Adipose tissue (tissue), 3 donors: Measurements from ENCODE around the gene CX3CR1. TPM values are rescaled to one million over a fixed set of nuclear protein-coding genes. Genes with fewer than 3 reads are reported as not detected.
"Not testable (repeated sequence)": the region's sequence is repeated elsewhere in the genome, so short reads cannot be mapped to it uniquely, and the experiment has no call there.

Experiments
- H3K27ac ChIP-seq: one replicate; pipeline ENCODE4 v1.5.1; 2013; ENCODE audit warnings: low read depth, low read length
- WGBS, 3 donors: extraction: QIAGEN DNeasy Blood & Tissue Kit; methylation state at CpG; one replicate each; pipeline ENCODE4 v1.1.7; 2013; 5-methylcytosine and 5-hydroxymethylcytosine counted together
- polyA plus RNA-seq, 3 donors: library from polyadenylated mRNA; stranded (reverse); fragments of 200-250 nt; gene quantifications; one replicate each; pipeline ENCODE4 v1.2.3, GENCODE V29; 2013
- donor health status: healthy with polysubstance abuse.
- donor health status: Bipolar disorder and iron deficiency.
- donor health status: healthy.

CX3CR1 gene
- polyA plus RNA-seq, 3 donors, result 0.24 to 0.45 (median 0.34) TPM

- WGBS, 3 donors, result 75 to 85% (median 81%) methylated on average over 6 of the region's 6 CpGs
These were observed 42.8 kb downstream of the CX3CR1 start for GRCh38 chr3:39237027-39237426.

GRCh38 chr3:39234651-39235050 is 45.2 kb downstream of the CX3CR1 start:
- H3K27ac ChIP-seq, result no peak overlapping the region
- 48 to 57% (median 55%) methylated on average over 2 of the region's 2 CpGs for WGBS, 3 donors

More at GRCh38 chr3:39237027-39237426, 42.8 kb downstream of the CX3CR1 start:
- H3K27ac ChIP-seq, result no peak overlapping the region

- H3K27ac ChIP-seq, result no peak overlapping the region
- WGBS, 3 donors, result 35 to 40% (median 37%) methylated on average over 3 of the region's 3 CpGs
These were observed 47.0 kb downstream of the CX3CR1 start for GRCh38 chr3:39232859-39233258.

GRCh38 chr3:39230453-39230852 is 49.4 kb downstream of the CX3CR1 start:
- WGBS, 3 donors, result 86 to 95% (median 90%) methylated on average over 1 of the region's 1 CpG
- H3K27ac ChIP-seq, result no peak overlapping the region

GRCh38 chr3:39228496-39228895 is 51.3 kb downstream of the CX3CR1 start:
- no peak overlapping the region for H3K27ac ChIP-seq
- WGBS, 3 donors, result 71 to 92% (median 89%) methylated on average over 3 of the region's 4 CpGs

- WGBS, 3 donors, result 92 to 96% (median 93%) methylated on average over 17 to 30 of the region's 32 CpGs
- not testable (repeated sequence) for H3K27ac ChIP-seq
These were observed 52.2 kb downstream of the CX3CR1 start for GRCh38 chr3:39227596-39227995.

- 22 to 57% (median 30%) methylated on average over 3 of the region's 3 CpGs for WGBS, 3 donors
These were observed 53.6 kb downstream of the CX3CR1 start for GRCh38 chr3:39226106-39226741.

GRCh38 chr3:39224288-39224687 is 55.5 kb downstream of the CX3CR1 start:
- H3K27ac ChIP-seq, result no peak overlapping the region
- 71 to 95% (median 88%) methylated on average over 2 of the region's 2 CpGs for WGBS, 3 donors

More at GRCh38 chr3:39226106-39226741, 53.6 kb downstream of the CX3CR1 start:
- H3K27ac ChIP-seq, result no peak overlapping the region

- H3K27ac ChIP-seq, result no peak overlapping the region
- WGBS, 3 donors, result 80 to 84% (median 83%) methylated on average over 2 of the region's 2 CpGs
These were observed 56.9 kb downstream of the CX3CR1 start for GRCh38 chr3:39222939-39223338.

- H3K27ac ChIP-seq, result no peak overlapping the region
- 64 to 82% (median 67%) methylated on average over 1 of the region's 1 CpG for WGBS, 3 donors
These were observed 57.4 kb downstream of the CX3CR1 start for GRCh38 chr3:39222462-39222861.

- no peak overlapping the region for H3K27ac ChIP-seq
These were observed 58.7 kb downstream of the CX3CR1 start for GRCh38 chr3:39221141-39221530.

- WGBS, 3 donors, result 60 to 64% (median 64%) methylated on average over 6 of the region's 6 CpGs
- no peak overlapping the region for H3K27ac ChIP-seq
These were observed 59.3 kb downstream of the CX3CR1 start for GRCh38 chr3:39220407-39221140.

GRCh38 chr3:39219702-39220101 is 60.1 kb downstream of the CX3CR1 start:
- H3K27ac ChIP-seq, result no peak overlapping the region
- WGBS, 3 donors, result 91 to 98% (median 93%) methylated on average over 3 of the region's 3 CpGs

- no peak overlapping the region for H3K27ac ChIP-seq
- WGBS, 3 donors, result 64 to 90% (median 69%) methylated on average over 2 of the region's 2 CpGs
These were observed 63.6 kb downstream of the CX3CR1 start for GRCh38 chr3:39216176-39216790.

- no peak overlapping the region for H3K27ac ChIP-seq
- 63 to 71% (median 66%) methylated on average over 2 of the region's 2 CpGs for WGBS, 3 donors
These were observed 66.2 kb downstream of the CX3CR1 start for GRCh38 chr3:39213613-39214012.

Other genes with a start within 250 kb of the CX3CR1 start
- under 1 TPM; 0.07 to 0.22 (median 0.21) TPM for gene SCN11A, start 228.1 kb downstream of the CX3CR1 start, polyA plus RNA-seq
- gene WDR48, start 228.0 kb downstream of the CX3CR1 start, polyA plus RNA-seq, result 10 to 100 TPM; 10.3 to 15.0 (median 11.3) TPM
- gene GORASP1, start 172.4 kb downstream of the CX3CR1 start, polyA plus RNA-seq, result 10 to 100 TPM; 29.4 to 40.1 (median 34.4) TPM
- gene TTC21A, start 172.4 kb downstream of the CX3CR1 start, polyA plus RNA-seq, result 1 to 10 TPM; 2.1 to 5.4 (median 2.7) TPM
- gene CSRNP1, start 126.4 kb downstream of the CX3CR1 start, polyA plus RNA-seq, result 100 to 1,000 TPM in 1 of 3 donors, 10 to 100 TPM in 2; 23.7 to 178 (median 93.9) TPM
- under 1 TPM; 0.37 to 0.67 (median 0.51) TPM for gene XIRP1, start 87.4 kb downstream of the CX3CR1 start, polyA plus RNA-seq
- gene CCR8, start 49.7 kb upstream of the CX3CR1 start, polyA plus RNA-seq, result not detected
- gene SLC25A38, start 103.3 kb upstream of the CX3CR1 start, polyA plus RNA-seq, result 10 to 100 TPM; 19.3 to 41.8 (median 22.7) TPM
- 1,000 to 10,000 TPM; 1,362 to 1,817 (median 1,440) TPM for gene RPSA, start 126.7 kb upstream of the CX3CR1 start, polyA plus RNA-seq
- under 1 TPM in 2 of 3 donors, not detected in 1; 0.07 to 0.22 TPM for gene MOBP, start 187.6 kb upstream of the CX3CR1 start, polyA plus RNA-seq